K562 (cell line): ENCODE measurements around the gene SLC7A6OS.

Experiments used
- ARNT ChIP-seq, 2 experiments: fragments of 450-650 bp; IDR thresholded peaks; 2 replicates each; pipeline ENCODE4 v1.6.1; 2016; ENCODE audit warnings: mild to moderate bottlenecking in 1 of 2
- CREB1 ChIP-seq, 2 experiments: sonication (generic) in 1 of 2; formaldehyde crosslinking in 1 of 2; IDR thresholded peaks; 2 replicates each; pipeline versions ENCODE4 v1.6.1 to v1.8.0; 2012 to 2022; ENCODE audit warnings: inconsistent platforms in 1 of 2, mild to moderate bottlenecking in 1 of 2, missing genetic modification reagents in 1 of 2, moderate library complexity in 1 of 2
- EP300 ChIP-seq: IDR thresholded peaks from 2 replicates; pipeline ENCODE4 v1.6.1; 2012; ENCODE audit warnings: low read length, improper control_type of control experiment
- MTA2 ChIP-seq: fragments of 450-650 bp; IDR thresholded peaks from 2 replicates; pipeline ENCODE4 v1.6.1; 2016; ENCODE audit warnings: low read depth
- PHF8 ChIP-seq: fragments of 200-600 bp; sonication (generic); IDR thresholded peaks from 2 replicates; pipeline ENCODE4 v1.6.1; 2012; ENCODE audit warnings: mixed run types, mild to moderate bottlenecking, inconsistent platforms, low read length, moderate library complexity, borderline replicate concordance
- POLR2A ChIP-seq: fragments of 450-650 bp; conservative IDR thresholded peaks from 2 replicates; pipeline ENCODE4 v1.6.1; 2016
- SMC3 ChIP-seq: conservative IDR thresholded peaks from 2 replicates; pipeline ENCODE4 v1.6.1; 2011; ENCODE audit warnings: low read depth, low read length, improper control_type of control experiment; ENCODE audit not compliant: insufficient read depth
- STAT5A ChIP-seq: IDR thresholded peaks from 2 replicates; pipeline ENCODE4 v1.6.1; 2012; ENCODE audit warnings: low read length, inconsistent platforms, borderline replicate concordance
- XRCC4 ChIP-seq: IDR thresholded peaks from one replicate; pipeline ENCODE4 v1.6.1; 2011; ENCODE audit not compliant: insufficient read depth, insufficient read length; ENCODE audit errors: extremely low read depth
- XRCC5 ChIP-seq: fragments of 200-400 bp; formaldehyde crosslinking; IDR thresholded peaks from 2 replicates; pipeline ENCODE4 v1.6.1; 2017; ENCODE audit warnings: low read depth, mild to moderate bottlenecking, low read length
- YY1 ChIP-seq, 3 experiments: IDR thresholded peaks; 2 replicates each; pipeline ENCODE4 v1.6.1; 2011; ENCODE audit warnings: low read length in 2 of 3, mild to moderate bottlenecking in 2 of 3, moderate library complexity in 2 of 3, borderline replicate concordance in 1 of 3, control low read depth in 1 of 3, low read depth in 1 of 3; ENCODE audit not compliant: insufficient read depth in 3 of 3, insufficient replicate concordance in 2 of 3, control insufficient read depth in 1 of 3, insufficient read length in 1 of 3; ENCODE audit errors: extremely low read depth in 1 of 3
- ZBTB7A ChIP-seq: IDR thresholded peaks from 2 replicates; pipeline ENCODE4 v1.6.1; 2011; ENCODE audit warnings: low read depth, mild to moderate bottlenecking, low read length, moderate library complexity, borderline replicate concordance; ENCODE audit not compliant: control insufficient read depth
- TF ChIP-seq, protein P1 (sequence below), 3 experiments: IDR thresholded peaks in 2 of 3; conservative IDR thresholded peaks in 1 of 3; 2 replicates each; pipeline ENCODE4 v1.5.1; 2011 to 2012; ENCODE audit warnings: low read length in 3 of 3, mild to moderate bottlenecking in 3 of 3, control low read depth in 2 of 3, improper control_type of control experiment in 1 of 3, inconsistent platforms in 1 of 3, low read depth in 1 of 3, mixed read lengths in 1 of 3, moderate library complexity in 1 of 3; ENCODE audit not compliant: insufficient read depth in 2 of 3

DNA sequence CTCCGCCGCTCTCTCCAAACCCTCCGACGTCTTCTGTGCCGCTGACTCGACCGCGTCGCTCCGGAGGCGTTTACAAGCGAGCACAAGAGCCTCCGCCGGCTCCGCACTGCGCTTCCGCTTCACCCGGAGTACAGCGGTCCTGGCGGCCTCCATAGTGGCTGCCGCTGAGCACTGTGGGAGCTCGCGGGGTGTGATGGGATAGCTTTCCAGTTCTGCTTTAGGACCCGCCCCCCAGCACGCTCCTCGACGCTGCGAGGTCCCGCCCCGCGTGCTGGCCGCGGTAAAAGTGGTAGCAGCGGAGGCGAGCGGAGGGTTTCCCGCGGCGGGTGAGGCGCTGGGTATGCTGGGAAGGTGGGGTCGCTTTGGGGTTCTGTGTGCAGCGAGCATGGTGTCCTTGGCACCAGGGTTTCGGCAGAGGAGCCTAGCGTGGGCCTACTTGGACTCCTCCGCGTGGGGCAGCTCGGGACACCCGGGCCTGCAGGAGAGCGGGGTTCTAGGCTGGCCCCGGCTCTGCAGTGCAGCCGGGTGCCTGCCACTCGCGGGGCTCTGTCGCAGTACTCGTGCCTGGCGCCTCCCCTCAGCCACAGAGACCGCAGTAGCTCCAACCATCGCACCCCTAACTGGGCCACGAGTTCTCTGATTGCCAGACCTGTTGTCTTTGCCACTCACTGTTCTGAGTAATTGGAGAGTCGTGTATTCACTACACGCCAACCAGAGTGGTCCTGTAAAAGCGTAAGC, at the start of gene SLC7A6OS, which contains the start of gene PRMT7:
- TF ChIP-seq POLR2A (peak; percentile 96), MTA2 (no peak; the same call in 1 of the 2 replicates), ZBTB7A (peak; percentile 58; the same call in 1 of the 2 replicates), SMC3 (peak; percentile 3; the same call in 1 of the 2 replicates), YY1 (IDR thresholded peaks at IDR 0.05; ENCODE audit: borderline replicate concordance in 1 of 3, control insufficient read depth in 1 of 3, extremely low read depth in 1 of 3, insufficient read depth in 3 of 3, insufficient read length in 1 of 3, insufficient replicate concordance in 2 of 3, low read depth in 1 of 3, low read length in 2 of 3) (peak; percentile 65 to 95 (median 93)), STAT5A (no peak), EP300 (no peak), ARNT (IDR thresholded peaks at IDR 0.05) (peak in 1 of 2 experiments; percentile 72; a peak in 2 of 4 replicates), PHF8 (peak; percentile 93; the same call in 1 of the 2 replicates), CREB1 (IDR thresholded peaks at IDR 0.05) (0 out of 2 replicates have a peak, but pooled peaks have one; percentile 29), CREB1 (CRISPR knock-in tag; IDR thresholded peaks at IDR 0.05) (peak; percentile 73; the same call in 1 of the 2 replicates), XRCC5 (no peak; the same call in 1 of the 2 replicates), XRCC4 (no peak)
- TF ChIP-seq, protein P1, sequence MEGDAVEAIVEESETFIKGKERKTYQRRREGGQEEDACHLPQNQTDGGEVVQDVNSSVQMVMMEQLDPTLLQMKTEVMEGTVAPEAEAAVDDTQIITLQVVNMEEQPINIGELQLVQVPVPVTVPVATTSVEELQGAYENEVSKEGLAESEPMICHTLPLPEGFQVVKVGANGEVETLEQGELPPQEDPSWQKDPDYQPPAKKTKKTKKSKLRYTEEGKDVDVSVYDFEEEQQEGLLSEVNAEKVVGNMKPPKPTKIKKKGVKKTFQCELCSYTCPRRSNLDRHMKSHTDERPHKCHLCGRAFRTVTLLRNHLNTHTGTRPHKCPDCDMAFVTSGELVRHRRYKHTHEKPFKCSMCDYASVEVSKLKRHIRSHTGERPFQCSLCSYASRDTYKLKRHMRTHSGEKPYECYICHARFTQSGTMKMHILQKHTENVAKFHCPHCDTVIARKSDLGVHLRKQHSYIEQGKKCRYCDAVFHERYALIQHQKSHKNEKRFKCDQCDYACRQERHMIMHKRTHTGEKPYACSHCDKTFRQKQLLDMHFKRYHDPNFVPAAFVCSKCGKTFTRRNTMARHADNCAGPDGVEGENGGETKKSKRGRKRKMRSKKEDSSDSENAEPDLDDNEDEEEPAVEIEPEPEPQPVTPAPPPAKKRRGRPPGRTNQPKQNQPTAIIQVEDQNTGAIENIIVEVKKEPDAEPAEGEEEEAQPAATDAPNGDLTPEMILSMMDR (IDR thresholded peaks at IDR 0.05 in 2 of 3, conservative IDR thresholded peaks at IDR 0.05 in 1 of 3; ENCODE audit: insufficient read depth in 2 of 3, low read depth in 1 of 3, low read length in 3 of 3): no peak
